ENCODE results near the gene ADI1. TPM values are rescaled to one million over a fixed set of nuclear protein-coding genes. Genes with fewer than 3 reads are reported as not detected.

Gene ADI1
- total and polyA plus RNA-seq, 2 of the 8 experiments (the other 6 are each of a cell fraction or from before 2014, with no cell fraction given) = 12.2 to 40.2 TPM

GRCh38 chr2:3480352-3481010 lies 38.9 kb downstream of the ADI1 start:
- no peaks in the 10 kb centered on the region for H4K20me1 ChIP-seq (replicated peaks in 1 of 2; ENCODE audit: control insufficient read depth in 1 of 2, insufficient read depth in 2 of 2, low read length in 2 of 2)
- H3K14ac ChIP-seq (ENCODE audit: insufficient read length) = no peak overlapping the region
- no peak overlapping the region for H4K91ac ChIP-seq (replicated peaks; ENCODE audit: insufficient read length, low read length)
- no peak overlapping the region for H3K9ac ChIP-seq (replicated peaks in 1 of 4; ENCODE audit: extremely low read depth in 1 of 4, low read depth in 3 of 4, low read length in 3 of 4)
- 0 out of 2 replicates have a peak, but pooled peaks cover 2% of the 10 kb centered on the region for H3K23me2 ChIP-seq (ENCODE audit: low read depth, low read length)
- peaks cover 0 to 16% (median 0%) of the 10 kb centered on the region in 4 experiments; a peak in 3 of 8 replicates for H3K36me3 ChIP-seq (ENCODE audit: control insufficient read depth in 2 of 4, insufficient read depth in 4 of 4, low read length in 3 of 4)
- H4K8ac ChIP-seq (ENCODE audit: extremely low read depth, insufficient read depth, low read length) = no peak overlapping the region
- H2AK5ac ChIP-seq (ENCODE audit: low read depth, low read length) = no peak overlapping the region
- H3K4ac ChIP-seq (replicated peaks; ENCODE audit: insufficient read length, low read depth, low read length) = no peak overlapping the region
- no peak overlapping the region for H2BK12ac ChIP-seq (ENCODE audit: low read depth, low read length)
- ChIA-PET CTCF (ENCODE audit: partially characterized antibody) (interaction anchor here (0.6 to 15.8 kb wide), 6 partner anchors 8 to 301 kb away, joined by 3 to 152 read pairs (median 4); no protein-coding TSS in a partner anchor), POLR2A (ENCODE audit: partially characterized antibody) (interaction anchor here (0.6 to 1.3 kb wide), 2 partner anchors 13 to 72 kb away, joined by 3 to 4 read pairs; no protein-coding TSS in a partner anchor)
- H3K4me1 ChIP-seq (replicated peaks in 1 of 4; ENCODE audit: control insufficient read depth in 3 of 4, insufficient read depth in 4 of 4, low read length in 3 of 4) = no peaks in the 10 kb centered on the region; a peak in 1 of 7 replicates
- no peak overlapping the region for H3K27ac ChIP-seq (ENCODE audit: low read depth, low read length)
- H3K23ac ChIP-seq (ENCODE audit: insufficient read length) = no peak overlapping the region
- H3K27me3 ChIP-seq (replicated peaks in 1 of 4; ENCODE audit: control insufficient read depth in 3 of 4, extremely low read depth in 1 of 4, insufficient read depth in 3 of 4, low read length in 3 of 4) = no peaks in the 10 kb centered on the region
- H3K4me3 ChIP-seq (ENCODE audit: extremely low read depth in 1 of 4, insufficient read depth in 2 of 4, low read depth in 3 of 4, low read length in 4 of 4) = no peak overlapping the region
- no peak overlapping the region for H3K18ac ChIP-seq (ENCODE audit: extremely low read depth, low read length)
- no peak overlapping the region for H3K56ac ChIP-seq (replicated peaks; ENCODE audit: insufficient read length, low read depth, low read length)
- DNase-seq (ENCODE audit: low read depth in 1 of 2, low spot score in 2 of 2) (no peak), FAIRE-seq (no peak)
- H4K5ac ChIP-seq (ENCODE audit: insufficient read length, low read depth, low read length) = no peak overlapping the region
- H2BK120ac ChIP-seq (replicated peaks; ENCODE audit: low read depth, low read length) = no peak overlapping the region
- H3K79me1 ChIP-seq (ENCODE audit: low read depth, low read length) = no peaks in the 10 kb centered on the region
- H2BK20ac ChIP-seq (ENCODE audit: low read length) = no peak overlapping the region
- H2BK5ac ChIP-seq (ENCODE audit: low read depth, low read length) = no peak overlapping the region
- no peak overlapping the region for H2BK15ac ChIP-seq (ENCODE audit: low read length)
- H2AFZ ChIP-seq (ENCODE audit: low read length) = no peak overlapping the region
- no peaks in the 10 kb centered on the region for H3K9me3 ChIP-seq (ENCODE audit: insufficient read depth in 2 of 2, low read depth in 1 of 2, low read length in 1 of 2)
- no peak overlapping the region for H3K4me2 ChIP-seq (ENCODE audit: insufficient read depth in 1 of 2, low read depth in 2 of 2, low read length in 2 of 2)
- no peaks in the 10 kb centered on the region for H3K79me2 ChIP-seq (ENCODE audit: control insufficient read depth in 1 of 2, insufficient read depth in 2 of 2, low read length in 2 of 2)
- WGBS, 2 experiments (ENCODE audit: extremely low coverage in 1 of 2, insufficient coverage in 1 of 2, insufficient read length in 1 of 2, insufficient replicate concordance in 2 of 2, low coverage in 1 of 2, low lambda C conversion rate in 2 of 2, missing lambda C conversion rate in 1 of 2) = 90% methylated on average over 6 of the region's 7 CpGs; no CpG with 5 or more reads in 1 of the 2 experiments

Data from H1 (cell line).